Measurements from ENCODE around the gene AGBL4.

Gene AGBL4

DNA sequence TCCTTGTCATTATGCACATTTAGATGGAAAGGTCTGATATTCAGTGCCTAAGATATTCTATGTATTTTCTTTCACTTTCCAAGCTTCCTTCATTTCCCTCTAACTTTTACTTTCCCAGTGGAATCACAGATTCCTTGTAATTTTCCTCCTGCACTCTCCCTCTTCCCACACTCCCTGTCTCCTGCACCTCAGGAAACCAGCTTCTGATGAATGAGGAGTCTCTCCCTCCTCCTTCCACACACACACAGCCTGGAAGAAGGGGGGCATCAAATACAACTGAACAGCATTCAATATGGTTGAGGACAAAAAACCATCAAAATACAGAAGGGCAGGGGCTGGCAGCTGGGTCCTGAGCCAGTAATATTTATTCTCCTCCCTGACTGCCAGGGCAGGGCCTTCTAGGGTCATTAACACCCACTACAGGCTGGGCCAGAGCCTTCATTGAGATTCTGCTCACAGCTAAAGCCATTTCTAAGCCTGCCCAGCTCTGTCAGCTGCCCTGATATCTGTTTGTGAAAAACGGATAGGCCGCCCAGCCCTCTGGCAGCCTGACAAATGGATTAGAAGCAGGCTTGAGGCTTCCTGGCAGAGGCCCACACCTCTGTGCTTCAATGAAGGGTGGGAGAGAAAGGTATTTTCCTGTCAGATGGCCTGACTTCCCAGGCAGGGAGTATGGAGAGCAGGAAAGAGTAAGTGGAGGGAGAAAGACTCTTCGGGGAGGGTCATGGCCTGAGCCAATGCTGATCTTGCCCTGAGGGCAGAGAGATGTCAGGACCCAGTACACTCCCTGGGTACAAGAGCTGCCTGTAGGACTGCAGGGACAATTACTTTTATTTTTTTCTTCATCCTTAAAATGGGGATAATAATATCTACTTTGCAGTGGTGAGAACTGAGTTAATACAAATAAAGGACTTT is 1412.9 kb downstream of the AGBL4 start:
- POLR2A ChIA-PET = no interaction called here
- CTCF ChIA-PET = interaction anchor here (1.2 to 1.3 kb wide), 2 partner anchors 9 to 11 kb away, joined by 3 to 5 read pairs; no protein-coding TSS in a partner anchor
- DNase-seq (ENCODE audit: extremely low spot score) = no peak
- no peak for TF ChIP-seq CTCF (IDR thresholded peaks at IDR 0.05; ENCODE audit: control extremely low read depth, extremely low read depth, low read depth, missing control alignments)

- no peak for DNase-seq (ENCODE audit: extremely low spot score)
- ChIA-PET CTCF (interaction anchor here (1.5 kb wide), 1 partner anchor 28 kb away, joined by 5 read pairs; no protein-coding TSS in a partner anchor), POLR2A (no interaction called here)
- no peak for TF ChIP-seq CTCF (IDR thresholded peaks at IDR 0.05; ENCODE audit: control extremely low read depth, extremely low read depth, low read depth, missing control alignments)
Observed at GRCh38 chr1:48608882-48609281, 1414.9 kb downstream of the AGBL4 start.

- no peak for TF ChIP-seq CTCF (IDR thresholded peaks at IDR 0.05; ENCODE audit: control extremely low read depth, extremely low read depth, low read depth, missing control alignments)
- ChIA-PET CTCF (no interaction called here), POLR2A (no interaction called here)
- DNase-seq (ENCODE audit: extremely low spot score) = no peak
Observed at GRCh38 chr1:48603222-48603621, 1420.5 kb downstream of the AGBL4 start.

GRCh38 chr1:48602349-48602748 is 1421.4 kb downstream of the AGBL4 start:
- no peak for TF ChIP-seq CTCF (IDR thresholded peaks at IDR 0.05; ENCODE audit: control extremely low read depth, extremely low read depth, low read depth, missing control alignments)
- CTCF ChIA-PET = interaction anchor here (1.0 to 1.6 kb wide), 4 partner anchors 8 to 95 kb away, joined by 3 to 5 read pairs (median 4); no protein-coding TSS in a partner anchor
- no peak for DNase-seq (ENCODE audit: extremely low spot score)
- POLR2A ChIA-PET = no interaction called here

DNA sequence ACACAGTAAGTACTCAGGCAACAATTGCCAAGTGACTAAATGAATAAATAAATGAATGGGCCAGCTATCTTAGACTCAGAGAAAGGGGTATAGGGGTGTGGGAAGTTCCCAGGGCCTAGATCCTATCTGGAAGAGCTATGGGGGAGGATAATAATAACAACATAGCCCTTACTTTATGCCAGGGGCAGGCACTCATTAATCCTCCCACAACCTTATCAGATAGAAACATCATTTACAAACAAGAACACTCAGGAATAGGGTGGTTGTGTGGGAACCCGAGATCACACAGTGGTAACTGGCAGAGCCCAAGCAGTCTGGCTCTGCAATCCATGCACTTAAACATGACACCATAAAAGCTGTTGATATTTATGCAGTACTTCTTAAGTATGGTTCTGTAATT is 1423.6 kb downstream of the AGBL4 start:
- no peak for DNase-seq (ENCODE audit: extremely low spot score)
- ChIA-PET POLR2A (no interaction called here), CTCF (interaction anchor here (1.4 kb wide), 1 partner anchor 11 kb away, joined by 3 read pairs; no protein-coding TSS in a partner anchor)
- TF ChIP-seq CTCF (IDR thresholded peaks at IDR 0.05; ENCODE audit: control extremely low read depth, extremely low read depth, low read depth, missing control alignments) = no peak

GRCh38 chr1:48597663-48598062 is 1426.1 kb downstream of the AGBL4 start:
- ChIA-PET CTCF (interaction anchor here (1.0 kb wide), 1 partner anchor 20 kb away, joined by 3 read pairs; no protein-coding TSS in a partner anchor), POLR2A (no interaction called here)
- DNase-seq (ENCODE audit: extremely low spot score) = no peak
- no peak for TF ChIP-seq CTCF (IDR thresholded peaks at IDR 0.05; ENCODE audit: control extremely low read depth, extremely low read depth, low read depth, missing control alignments)

Data from GM10248 (cell line).